Transverse colon (tissue), 4 donors: ENCODE measurements around the gene NEURL1B. TPM values are rescaled to one million over a fixed set of nuclear protein-coding genes. Genes with fewer than 3 reads are reported as not detected.
"Not testable (repeated sequence)": the region's sequence is repeated elsewhere in the genome, so short reads cannot be mapped to it uniquely, and the experiment has no call there.

ENCODE experiments used
- DNase-seq: peaks from one replicate; pipeline ENCODE4 v3.0.0-alpha.2; 2019
- H3K27ac ChIP-seq, 4 donors: fragments of 200-600 bp; sonication (generic); 2 replicates each; pipeline ENCODE4 v1.5.1; 2016 to 2018; ENCODE audit warnings: inconsistent platforms in 4 of 4
- H3K27me3 ChIP-seq: fragments of 200-600 bp; sonication (generic); 2 replicates; pipeline ENCODE4 v1.5.1; 2017; ENCODE audit warnings: inconsistent platforms
- H3K36me3 ChIP-seq, 4 donors: fragments of 200-600 bp; sonication (generic); 2 replicates each; pipeline ENCODE4 v1.5.1; 2017 to 2019; ENCODE audit warnings: inconsistent platforms in 4 of 4
- H3K4me1 ChIP-seq, 4 donors: fragments of 200-600 bp; sonication (generic); 2 replicates each; pipeline ENCODE4 v1.5.1; 2017 to 2020; ENCODE audit warnings: inconsistent platforms in 4 of 4
- H3K4me3 ChIP-seq, 4 donors: fragments of 200-600 bp; sonication (generic); 1 replicate in 1 of 4; 2 replicates in 3 of 4; pipeline versions ENCODE4 v1.5.1 to v1.6.1; 2017 to 2019; ENCODE audit warnings: inconsistent platforms in 4 of 4
- H3K9me3 ChIP-seq, 2 donors: fragments of 200-600 bp; sonication (generic); 2 replicates each; pipeline ENCODE4 v1.5.1; 2017 to 2019; ENCODE audit warnings: inconsistent platforms in 2 of 2
- EP300 ChIP-seq: sonication (generic); formaldehyde crosslinking; IDR thresholded peaks from one replicate; pipeline ENCODE4 v1.6.1; 2017; ENCODE audit warnings: antibody characterized with exemption, low read depth
- POLR2A ChIP-seq: fragments of 450-650 bp; IDR thresholded peaks from one replicate; pipeline ENCODE4 v1.6.1; 2016; ENCODE audit warnings: antibody characterized with exemption, mild to moderate bottlenecking, moderate library complexity
- POLR2AphosphoS5 ChIP-seq, 3 donors: sonication (generic); formaldehyde crosslinking; IDR thresholded peaks; one replicate each; pipeline ENCODE4 v1.6.1; 2016; ENCODE audit warnings: antibody characterized with exemption in 3 of 3
- WGBS, 2 donors: methylation state at CpG; one replicate each; pipeline ENCODE4 v1.1.5; 2018; ENCODE audit warnings: low coverage in 1 of 2; 5-methylcytosine and 5-hydroxymethylcytosine counted together
- in situ Hi-C, 4 donors: fragments of 200-750 bp; cut with MboI; loops; one replicate each; pipeline versions ENCODE4 v1.15.0 to v1.15.1; 2017; ENCODE audit warnings: low sequenced_read_pairs in 3 of 4, low pct_ligation_motif_present in 1 of 4, low pct_unique_long_range_greater_than_20kb in 1 of 4
- intact Hi-C: fragments of 100-400 bp; cut with DNase I; formaldehyde crosslinking; loops from one replicate; pipeline ENCODE4 v1.15.1; 2023; ENCODE audit warnings: low total_unique reads
- total RNA-seq, 4 donors: library from RNA; depleted of rRNA; stranded (reverse); fragments of >200 nt; gene quantifications; one replicate each; pipeline ENCODE4 v1.1.0, GENCODE V29; 2016
- TF ChIP-seq, protein P1 (sequence below), 5 experiments: fragments of 200-600 bp in 3 of 5; fragments of 450-650 bp in 2 of 5; sonication (generic) in 3 of 5; IDR thresholded peaks; 1 replicate in 2 of 5; 2 replicates in 3 of 5; pipeline ENCODE4 v1.5.1; 2016 to 2017; ENCODE audit warnings: antibody characterized with exemption in 5 of 5, inconsistent platforms in 3 of 5, mild to moderate bottlenecking in 2 of 5, moderate library complexity in 1 of 5

The NEURL1B gene
- total RNA-seq, 4 donors from 2014 or later: 74.6 to 168 (median 94.5) TPM

DNA sequence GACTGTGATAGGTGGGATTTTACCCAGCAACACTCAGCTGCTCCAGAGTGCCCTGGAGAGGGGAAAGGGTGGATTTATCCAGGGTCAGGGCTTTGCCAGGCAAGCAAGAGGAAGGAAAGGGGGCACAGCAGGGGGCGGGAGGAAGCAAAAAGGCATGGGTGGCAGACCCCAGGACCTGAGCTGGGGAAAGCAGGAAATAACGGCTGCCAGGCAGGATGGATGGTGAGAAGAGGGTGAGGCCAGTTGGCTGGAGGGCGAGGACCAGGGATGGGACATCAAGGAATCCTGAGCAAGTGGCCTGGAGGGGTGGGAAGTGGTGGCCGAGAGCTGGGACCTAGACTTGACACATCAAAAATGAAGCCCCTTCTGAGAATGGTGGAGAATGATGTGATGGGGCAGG lies 65.7 kb downstream of the NEURL1B start:
- Histone ChIP-seq H3K27ac (no peak overlapping the region), H3K27me3 (peaks cover 42% of the 10 kb centered on the region), H3K4me3 (no peak overlapping the region), H3K9me3 (no peaks in the 10 kb centered on the region), H3K4me1 (peaks cover 0 to under 1% (median 0%) of the 10 kb centered on the region in 4 donors), H3K36me3 (no peaks in the 10 kb centered on the region)
- no peak for DNase-seq
- in situ Hi-C loops (loop anchor here in 2 of 4 donors (25.0 kb wide), 1 partner anchor 431 kb away; the partner anchor contains the start of gene BNIP1 (in 2 of the 2)), intact Hi-C loops (no loop called here)
- WGBS, 2 donors: 36 to 48% methylated on average over 3 to 4 of the region's 4 CpGs
- TF ChIP-seq, protein P1, sequence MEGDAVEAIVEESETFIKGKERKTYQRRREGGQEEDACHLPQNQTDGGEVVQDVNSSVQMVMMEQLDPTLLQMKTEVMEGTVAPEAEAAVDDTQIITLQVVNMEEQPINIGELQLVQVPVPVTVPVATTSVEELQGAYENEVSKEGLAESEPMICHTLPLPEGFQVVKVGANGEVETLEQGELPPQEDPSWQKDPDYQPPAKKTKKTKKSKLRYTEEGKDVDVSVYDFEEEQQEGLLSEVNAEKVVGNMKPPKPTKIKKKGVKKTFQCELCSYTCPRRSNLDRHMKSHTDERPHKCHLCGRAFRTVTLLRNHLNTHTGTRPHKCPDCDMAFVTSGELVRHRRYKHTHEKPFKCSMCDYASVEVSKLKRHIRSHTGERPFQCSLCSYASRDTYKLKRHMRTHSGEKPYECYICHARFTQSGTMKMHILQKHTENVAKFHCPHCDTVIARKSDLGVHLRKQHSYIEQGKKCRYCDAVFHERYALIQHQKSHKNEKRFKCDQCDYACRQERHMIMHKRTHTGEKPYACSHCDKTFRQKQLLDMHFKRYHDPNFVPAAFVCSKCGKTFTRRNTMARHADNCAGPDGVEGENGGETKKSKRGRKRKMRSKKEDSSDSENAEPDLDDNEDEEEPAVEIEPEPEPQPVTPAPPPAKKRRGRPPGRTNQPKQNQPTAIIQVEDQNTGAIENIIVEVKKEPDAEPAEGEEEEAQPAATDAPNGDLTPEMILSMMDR (IDR thresholded peaks at IDR 0.05): no peak
- no peak for TF ChIP-seq POLR2A
- no peak for TF ChIP-seq EP300
- no peak for TF ChIP-seq POLR2AphosphoS5 (IDR thresholded peaks at IDR 0.05)

DNA sequence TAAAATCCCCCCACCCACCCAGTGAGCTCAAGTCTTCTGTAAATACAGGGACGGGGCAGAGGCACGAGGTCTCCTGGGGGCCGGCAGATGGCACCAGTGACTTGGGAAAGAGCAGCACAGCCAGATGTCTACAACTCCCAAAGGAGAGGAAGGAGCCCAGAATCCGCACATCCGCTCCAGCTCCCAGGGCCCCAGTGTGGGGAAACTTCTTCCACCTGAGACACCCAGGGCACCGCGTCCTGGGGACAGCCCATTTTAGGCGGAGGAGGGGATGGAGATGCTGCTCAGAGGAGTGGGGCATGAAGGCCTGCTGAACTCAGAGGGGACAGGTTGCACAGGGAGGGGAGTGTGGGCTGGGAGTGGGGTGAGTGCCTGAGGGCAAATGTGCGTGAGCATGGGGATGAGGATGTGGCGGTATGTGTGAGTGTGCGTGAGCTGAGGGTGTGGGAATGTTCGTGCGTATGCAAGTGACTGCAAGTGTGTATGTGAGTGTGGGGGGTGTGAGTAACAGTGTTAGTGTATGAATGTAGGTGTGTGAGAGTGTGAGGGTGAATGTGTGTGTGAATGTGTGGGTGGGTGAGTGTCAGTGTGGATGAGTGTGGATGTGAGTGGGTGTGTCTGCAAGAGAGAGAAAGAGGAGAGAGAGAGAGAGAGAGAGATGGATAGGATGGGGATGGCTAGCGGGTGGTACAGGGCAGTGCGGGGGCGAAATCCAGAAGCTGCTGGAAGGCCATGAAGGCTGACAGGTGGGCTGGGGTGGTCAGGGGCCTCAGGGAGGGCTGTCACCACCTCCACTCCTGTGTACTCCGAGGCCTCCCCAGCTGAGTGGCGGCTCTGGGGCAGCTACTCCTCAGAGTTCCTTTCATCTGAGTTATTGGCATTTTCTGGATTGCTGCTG lies 66.5 kb downstream of the NEURL1B start:
- no peak for DNase-seq
- Histone ChIP-seq H3K27ac (no peak overlapping the region), H3K4me1 (no peaks in the 10 kb centered on the region), H3K4me3 (no peak overlapping the region), H3K9me3 (no peaks in the 10 kb centered on the region), H3K36me3 (no peaks in the 10 kb centered on the region), H3K27me3 (peaks cover 37% of the 10 kb centered on the region)
- WGBS, 2 donors: 54 to 60% methylated on average over 6 to 18 of the region's 18 CpGs
- in situ Hi-C loops (loop anchor here in 2 of 4 donors (25.0 kb wide), 1 partner anchor 430 kb away; the partner anchor contains the start of gene BNIP1 (in 2 of the 2)), intact Hi-C loops (no loop called here)
- TF ChIP-seq POLR2AphosphoS5 (IDR thresholded peaks at IDR 0.05) (no peak), EP300 (no peak), POLR2A (no peak)
- TF ChIP-seq, protein P1 (IDR thresholded peaks at IDR 0.05): peak in 2 of 5 experiments; percentile 21 to 24

DNA sequence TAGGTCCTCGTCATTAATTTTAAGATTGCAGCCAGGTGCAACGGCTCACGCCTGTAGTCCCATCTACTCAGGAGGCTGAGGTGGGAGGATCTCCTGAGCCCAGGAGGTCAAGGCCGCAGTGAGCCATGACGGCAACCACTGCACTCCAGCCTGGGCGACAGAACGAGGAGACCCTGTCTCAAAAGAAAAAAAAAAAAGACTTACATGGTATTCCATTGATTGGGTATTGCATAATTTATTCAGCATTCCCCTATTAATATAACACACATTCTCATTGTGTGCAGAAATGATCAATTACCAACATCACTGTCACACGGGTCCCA lies 67.1 kb downstream of the NEURL1B start:
- peaks cover 33% of the 10 kb centered on the region for H3K27me3 ChIP-seq
- H3K4me3 ChIP-seq: no peak overlapping the region
- WGBS, 2 donors: 72 to 100% methylated on average over 4 to 8 of the region's 8 CpGs
- peaks cover 0 to 1% (median 0%) of the 10 kb centered on the region in 4 donors for H3K4me1 ChIP-seq
- no peak overlapping the region for H3K27ac ChIP-seq
- TF ChIP-seq EP300 (no peak), POLR2A (no peak), POLR2AphosphoS5 (IDR thresholded peaks at IDR 0.05) (no peak)
- TF ChIP-seq, protein P1 (IDR thresholded peaks at IDR 0.05): no peak
- H3K9me3 ChIP-seq: no peaks in the 10 kb centered on the region
- no peak for DNase-seq
- no peaks in the 10 kb centered on the region for H3K36me3 ChIP-seq
- in situ Hi-C loops: loop anchor here in 2 of 4 donors (25.0 kb wide), 1 partner anchor 429 kb away; the partner anchor contains the start of gene BNIP1 (in 2 of the 2)
- intact Hi-C loops: no loop called here

DNA sequence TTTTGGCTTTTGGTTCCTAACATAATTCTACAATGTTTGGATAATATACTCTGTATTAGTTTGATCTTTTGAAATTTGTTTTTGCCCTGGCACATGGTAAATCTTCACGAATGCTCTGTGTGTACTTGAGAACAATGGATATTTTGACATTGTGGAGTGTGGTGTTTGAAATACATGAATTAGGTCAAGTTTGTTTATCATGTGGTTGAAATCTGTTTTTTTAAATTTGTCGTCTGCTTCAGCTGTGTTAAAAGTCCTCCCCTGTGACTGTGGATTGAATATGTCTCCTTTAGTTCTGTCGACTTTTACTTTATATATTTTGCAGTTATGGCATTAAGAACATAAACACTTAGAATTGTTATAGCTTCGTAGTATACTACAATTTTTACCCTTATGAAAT lies 69.6 kb downstream of the NEURL1B start:
- WGBS, 2 donors: 41 to 44% methylated on average over 4 of the region's 4 CpGs

DNA sequence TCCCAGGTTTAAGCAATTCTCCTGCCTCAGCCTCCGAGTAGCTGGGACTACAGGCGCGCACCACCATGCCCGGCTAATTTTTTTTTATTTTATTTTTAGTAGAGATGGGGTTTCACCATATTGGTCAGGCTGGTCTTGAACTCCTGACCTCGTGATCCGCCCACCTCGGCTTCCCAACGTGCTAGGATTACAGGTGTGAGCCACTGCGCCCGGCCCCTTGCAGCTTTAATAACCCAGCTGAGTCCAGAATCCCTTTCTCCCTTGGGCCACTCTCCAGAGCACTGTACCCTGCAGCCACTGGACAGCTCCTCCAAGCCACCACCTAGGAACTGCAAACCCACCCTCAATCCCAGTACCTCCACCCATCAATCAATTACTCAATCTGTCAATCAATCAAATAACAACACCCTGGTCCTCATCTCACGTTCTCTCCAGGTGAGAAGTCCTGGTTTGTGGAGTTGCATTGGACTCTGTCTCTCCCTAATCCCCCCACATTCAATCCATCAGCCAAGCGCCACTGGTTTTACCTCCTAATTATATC lies 70.3 kb downstream of the NEURL1B start:
- in situ Hi-C loops (loop anchor here in 3 of 4 donors (5.0 to 25.0 kb wide), 3 partner anchors 221 to 426 kb away; partner anchors contain the start of gene BNIP1 (in 2 of the 3)), intact Hi-C loops (loop anchor here (10.0 kb wide), 1 partner anchor 153 kb away; no protein-coding TSS in a partner anchor)
- Histone ChIP-seq H3K4me1 (peaks cover 0 to 14% (median 5%) of the 10 kb centered on the region in 4 donors), H3K27me3 (peaks cover 21% of the 10 kb centered on the region)
- DNase-seq, H3K36me3 ChIP-seq, H3K27ac ChIP-seq, H3K9me3 ChIP-seq, H3K4me3 ChIP-seq: not testable (repeated sequence)
- WGBS, 2 donors: 62 to 74% methylated on average over 3 to 12 of the region's 12 CpGs

More for the DNA sequence above, 69.6 kb downstream of the NEURL1B start:
- no peak for DNase-seq
- Histone ChIP-seq H3K4me1 (peaks cover 0 to 14% (median 5%) of the 10 kb centered on the region in 4 donors), H3K27ac (no peak overlapping the region), H3K36me3 (no peaks in the 10 kb centered on the region), H3K9me3 (no peaks in the 10 kb centered on the region), H3K4me3 (no peak overlapping the region), H3K27me3 (peaks cover 27% of the 10 kb centered on the region)
- in situ Hi-C loops (loop anchor here in 3 of 4 donors (5.0 to 25.0 kb wide), 3 partner anchors 222 to 427 kb away; partner anchors contain the start of gene BNIP1 (in 2 of the 3)), intact Hi-C loops (loop anchor here (10.0 kb wide), 1 partner anchor 154 kb away; no protein-coding TSS in a partner anchor)
- TF ChIP-seq, protein P1 (IDR thresholded peaks at IDR 0.05): no peak
- no peak for TF ChIP-seq POLR2A
- no peak for TF ChIP-seq EP300
- no peak for TF ChIP-seq POLR2AphosphoS5 (IDR thresholded peaks at IDR 0.05)
